ENCODE data around the gene FRMD4A. TPM values are rescaled to one million over a fixed set of nuclear protein-coding genes. Genes with fewer than 3 reads are reported as not detected.

Gene FRMD4A
- polyA plus RNA-seq, 1 donor (not counting 4 experiments of a cell fraction or from before 2014, with no cell fraction given): 12.9 TPM

DNA sequence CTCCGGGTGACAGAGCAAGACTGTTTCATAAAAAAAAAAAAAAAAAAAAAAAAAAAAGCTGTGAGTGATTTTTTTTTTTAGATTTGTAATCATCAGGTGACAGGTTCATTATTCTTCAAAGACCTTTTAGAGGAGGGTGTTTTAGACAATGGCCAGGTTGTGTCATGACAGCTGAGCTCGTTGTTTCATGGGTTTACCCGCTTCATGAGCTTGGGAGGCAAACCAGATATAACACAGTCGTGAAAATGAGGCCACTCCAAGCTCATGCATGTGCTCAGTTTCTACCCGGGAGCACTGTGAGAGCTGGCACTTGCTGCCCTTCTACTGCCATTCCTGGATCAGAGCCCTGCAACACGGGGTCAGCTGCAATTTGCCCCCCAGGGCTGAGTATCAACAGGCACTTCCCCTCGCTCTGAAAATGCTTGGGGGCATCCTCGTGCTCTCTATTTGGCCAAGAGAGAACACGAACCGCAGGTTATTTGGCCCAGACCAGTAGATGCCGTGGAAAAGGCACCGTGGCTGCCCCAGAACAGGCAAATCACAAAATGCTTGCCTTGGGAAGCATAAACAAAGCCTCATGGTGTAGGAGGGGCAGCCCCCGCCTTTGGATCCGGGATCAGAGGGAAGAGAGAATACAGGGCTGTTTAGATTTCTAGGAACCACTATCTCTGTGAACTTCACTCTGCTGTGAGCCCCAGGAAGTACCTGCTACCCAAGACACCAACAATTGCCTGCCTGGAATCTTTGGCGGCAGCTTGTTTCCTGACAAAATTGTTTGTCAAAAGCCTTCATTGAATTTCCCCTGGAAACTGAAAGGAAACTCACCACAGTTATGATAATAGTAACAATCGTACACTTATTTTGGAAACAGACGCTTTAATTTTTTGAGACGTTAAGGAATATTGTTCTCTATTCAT lies 371.0 kb downstream of the FRMD4A start:
- Histone ChIP-seq H3K79me2 (ENCODE audit: control insufficient read depth, insufficient read depth, low read length) (no peaks in the 10 kb centered on the region), H3K9me1 (ENCODE audit: control insufficient read depth, extremely low read depth, insufficient read depth, low read length) (no peaks in the 10 kb centered on the region), H2AFZ (ENCODE audit: control insufficient read depth, low read length) (no peak overlapping the region), H4K20me1 (ENCODE audit: control insufficient read depth, extremely low read depth, insufficient read depth, low read length) (no peaks in the 10 kb centered on the region), H3K36me3 (ENCODE audit: control insufficient read depth in 2 of 2, extremely low read depth in 1 of 2, insufficient read depth in 2 of 2, low read length in 2 of 2) (no peaks in the 10 kb centered on the region), H3K4me3 (ENCODE audit: control insufficient read depth in 2 of 3, extremely low read depth in 1 of 3, insufficient read depth in 2 of 3, low read depth in 1 of 3, low read length in 3 of 3) (no peak overlapping the region), H3K4me2 (ENCODE audit: control insufficient read depth, extremely low read depth, insufficient read depth, low read depth, low read length) (no peak overlapping the region), H3K27ac (ENCODE audit: control insufficient read depth, insufficient read depth, low read length) (no peak overlapping the region), H3K27me3 (ENCODE audit: control insufficient read depth, extremely low read depth, insufficient read depth, low read length) (no peaks in the 10 kb centered on the region), H3K9ac (ENCODE audit: control insufficient read depth, extremely low read depth, insufficient read depth, low read length) (no peak overlapping the region), H3K9me3 (ENCODE audit: control insufficient read depth, low read depth, low read length) (no peaks in the 10 kb centered on the region), H3K4me1 (ENCODE audit: control insufficient read depth, extremely low read depth, insufficient read depth, low read length) (no peaks in the 10 kb centered on the region)
- TF ChIP-seq, protein P1, sequence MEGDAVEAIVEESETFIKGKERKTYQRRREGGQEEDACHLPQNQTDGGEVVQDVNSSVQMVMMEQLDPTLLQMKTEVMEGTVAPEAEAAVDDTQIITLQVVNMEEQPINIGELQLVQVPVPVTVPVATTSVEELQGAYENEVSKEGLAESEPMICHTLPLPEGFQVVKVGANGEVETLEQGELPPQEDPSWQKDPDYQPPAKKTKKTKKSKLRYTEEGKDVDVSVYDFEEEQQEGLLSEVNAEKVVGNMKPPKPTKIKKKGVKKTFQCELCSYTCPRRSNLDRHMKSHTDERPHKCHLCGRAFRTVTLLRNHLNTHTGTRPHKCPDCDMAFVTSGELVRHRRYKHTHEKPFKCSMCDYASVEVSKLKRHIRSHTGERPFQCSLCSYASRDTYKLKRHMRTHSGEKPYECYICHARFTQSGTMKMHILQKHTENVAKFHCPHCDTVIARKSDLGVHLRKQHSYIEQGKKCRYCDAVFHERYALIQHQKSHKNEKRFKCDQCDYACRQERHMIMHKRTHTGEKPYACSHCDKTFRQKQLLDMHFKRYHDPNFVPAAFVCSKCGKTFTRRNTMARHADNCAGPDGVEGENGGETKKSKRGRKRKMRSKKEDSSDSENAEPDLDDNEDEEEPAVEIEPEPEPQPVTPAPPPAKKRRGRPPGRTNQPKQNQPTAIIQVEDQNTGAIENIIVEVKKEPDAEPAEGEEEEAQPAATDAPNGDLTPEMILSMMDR (optimal IDR thresholded peaks at IDR 0.05 in 1 of 3, IDR thresholded peaks at IDR 0.05 in 1 of 3, conservative IDR thresholded peaks at IDR 0.05 in 1 of 3; ENCODE audit: extremely low read depth in 1 of 3, insufficient read depth in 2 of 3, low read length in 3 of 3): no peak
- TF ChIP-seq EZH2 (IDR thresholded peaks at IDR 0.05; ENCODE audit: low read length): no peak
- dilution Hi-C loops (cut with MboI; ENCODE audit: extremely low pct_ligation_motif_present, low sequenced_read_pairs): no loop called here
- FAIRE-seq (no peak), DNase-seq (ENCODE audit: low read depth, low spot score) (no peak)

DNA sequence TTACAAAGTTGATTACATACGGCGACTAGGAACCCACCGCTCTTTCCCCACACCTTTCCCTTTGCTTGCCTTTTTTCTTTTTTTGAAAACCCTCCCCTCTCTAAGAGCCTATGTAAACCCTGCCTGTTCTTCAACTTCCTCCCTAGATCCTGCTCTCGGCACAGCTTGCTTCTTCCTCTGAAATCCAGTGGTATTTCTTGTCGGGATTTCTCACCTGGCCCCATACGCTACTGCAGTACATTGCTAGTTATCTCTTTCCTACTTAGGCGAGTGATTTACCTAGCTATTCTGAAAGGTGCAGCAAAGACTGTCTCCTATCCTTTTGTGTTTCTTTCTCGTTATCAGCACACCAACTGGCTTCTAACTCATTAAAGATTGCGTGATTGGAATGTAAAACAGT lies 372.9 kb downstream of the FRMD4A start:
- no peaks in the 10 kb centered on the region for H4K20me1 ChIP-seq (ENCODE audit: control insufficient read depth, extremely low read depth, insufficient read depth, low read length)
- no peak overlapping the region for H3K9ac ChIP-seq (ENCODE audit: control insufficient read depth, extremely low read depth, insufficient read depth, low read length)
- no peaks in the 10 kb centered on the region for H3K27me3 ChIP-seq (ENCODE audit: control insufficient read depth, extremely low read depth, insufficient read depth, low read length)
- no peaks in the 10 kb centered on the region for H3K79me2 ChIP-seq (ENCODE audit: control insufficient read depth, insufficient read depth, low read length)
- DNase-seq (ENCODE audit: low read depth, low spot score): no peak
- H2AFZ ChIP-seq (ENCODE audit: control insufficient read depth, low read length): no peak overlapping the region
- H3K27ac ChIP-seq (ENCODE audit: control insufficient read depth, insufficient read depth, low read length): no peak overlapping the region
- no peaks in the 10 kb centered on the region for H3K4me1 ChIP-seq (ENCODE audit: control insufficient read depth, extremely low read depth, insufficient read depth, low read length)
- H3K36me3 ChIP-seq (ENCODE audit: control insufficient read depth in 2 of 2, extremely low read depth in 1 of 2, insufficient read depth in 2 of 2, low read length in 2 of 2): no peaks in the 10 kb centered on the region
- dilution Hi-C loops (cut with MboI; ENCODE audit: extremely low pct_ligation_motif_present, low sequenced_read_pairs): no loop called here
- H3K9me1 ChIP-seq (ENCODE audit: control insufficient read depth, extremely low read depth, insufficient read depth, low read length): no peaks in the 10 kb centered on the region
- no peaks in the 10 kb centered on the region for H3K9me3 ChIP-seq (ENCODE audit: control insufficient read depth, low read depth, low read length)
- TF ChIP-seq, protein P1 (optimal IDR thresholded peaks at IDR 0.05 in 1 of 3, IDR thresholded peaks at IDR 0.05 in 1 of 3, conservative IDR thresholded peaks at IDR 0.05 in 1 of 3; ENCODE audit: extremely low read depth in 1 of 3, insufficient read depth in 2 of 3, low read length in 3 of 3): no peak
- no peak for TF ChIP-seq EZH2 (IDR thresholded peaks at IDR 0.05; ENCODE audit: low read length)
- FAIRE-seq: no peak
- H3K4me3 ChIP-seq (ENCODE audit: control insufficient read depth in 2 of 3, extremely low read depth in 1 of 3, insufficient read depth in 2 of 3, low read depth in 1 of 3, low read length in 3 of 3): no peak overlapping the region
- H3K4me2 ChIP-seq (ENCODE audit: control insufficient read depth, extremely low read depth, insufficient read depth, low read depth, low read length): no peak overlapping the region
